HG02938 (cell line): ENCODE data around the gene NBPF14.
A peak's percentile ranks its signal among the peaks of the same experiment; 100 is the strongest.
"Not testable (repeated sequence)": the region's sequence is repeated elsewhere in the genome, so short reads cannot be mapped to it uniquely, and the experiment has no call there.

Experiments used
- ATAC-seq: cut with Tn5 transposase; IDR thresholded peaks from one replicate; pipeline ENCODE4 v1.9.1; 2021; ENCODE audit warnings: mild to moderate bottlenecking, moderate library complexity; ENCODE audit not compliant: unreplicated experiment

The NBPF14 gene

GRCh38 chr1:148595911-148596310 is at the start of gene NBPF14:
Gene NBPF14 (minus strand): TSS chr1:148596011. CDS start chr1:148595717, 294 bp downstream.
- ATAC-seq: not testable (repeated sequence)

DNA sequence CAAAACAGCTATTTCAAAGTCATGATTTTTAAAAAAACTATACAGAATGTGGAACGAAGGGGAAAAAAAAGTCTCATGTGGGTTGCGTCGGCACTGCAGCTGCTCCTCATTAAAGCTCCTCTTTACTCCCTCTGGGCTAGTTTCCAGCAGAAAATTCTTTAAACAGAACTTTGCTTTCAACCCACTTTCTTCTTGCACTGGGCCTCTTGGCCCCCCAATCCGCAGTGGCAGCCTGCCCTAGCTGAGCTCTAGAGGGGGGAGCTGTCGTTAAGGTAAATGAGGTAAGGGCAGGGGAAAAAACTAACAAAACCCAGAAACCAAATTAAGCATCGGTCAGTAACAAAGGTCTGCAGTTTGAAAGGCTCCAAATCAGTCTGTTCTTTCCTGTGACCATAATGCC is 29.6 kb upstream of the NBPF14 start:
- not testable (repeated sequence) for ATAC-seq

GRCh38 chr1:148618216-148618615 is 22.4 kb upstream of the NBPF14 start:
- not testable (repeated sequence) for ATAC-seq

DNA sequence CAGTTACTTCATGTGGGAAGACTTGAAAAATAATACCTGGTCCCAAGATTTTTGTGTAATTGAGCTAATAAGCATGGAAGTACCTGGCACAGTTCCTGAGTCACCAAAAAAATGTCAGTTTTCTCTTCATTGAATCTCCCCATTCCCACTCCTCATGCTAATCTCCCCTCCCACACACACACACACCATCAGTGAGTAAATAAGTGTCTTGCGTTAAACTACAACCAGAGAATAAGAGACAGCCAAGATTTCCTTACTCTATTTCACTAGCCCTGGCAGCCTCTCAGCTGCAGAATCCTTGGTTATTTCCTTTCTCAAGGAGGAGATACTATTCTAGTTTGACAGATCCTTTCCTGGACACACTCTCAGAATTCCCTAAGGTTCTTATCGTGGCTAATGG is 9.5 kb upstream of the NBPF14 start:
- not testable (repeated sequence) for ATAC-seq

- not testable (repeated sequence) for ATAC-seq
These were observed 451 bp downstream of the NBPF14 start for GRCh38 chr1:148595360-148595759.

- ATAC-seq: not testable (repeated sequence)
These were observed 4.7 kb downstream of the NBPF14 start for GRCh38 chr1:148591098-148591497.

DNA sequence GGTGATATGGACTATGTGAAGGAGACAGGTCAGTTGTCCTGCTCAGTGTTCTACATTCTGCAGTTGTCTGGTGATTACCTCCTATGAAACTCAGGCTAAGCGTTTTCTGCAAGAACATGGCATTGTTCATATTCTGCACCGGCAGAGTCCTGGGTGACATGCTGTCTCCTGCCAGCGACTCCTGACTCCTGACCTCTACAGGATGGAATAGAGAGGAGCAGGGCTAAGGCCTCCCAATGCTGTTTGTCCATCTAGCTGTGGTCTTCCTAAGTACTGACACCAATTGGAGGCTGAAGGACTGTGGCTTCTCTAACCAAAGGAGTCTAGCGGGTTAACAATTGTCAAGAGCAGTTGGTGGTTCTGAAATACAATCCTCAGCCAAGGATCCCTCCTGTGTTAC is 63.7 kb downstream of the NBPF14 start:
- ATAC-seq: not testable (repeated sequence)

- not testable (repeated sequence) for ATAC-seq
These were observed 66.7 kb downstream of the NBPF14 start for GRCh38 chr1:148529101-148529567.

DNA sequence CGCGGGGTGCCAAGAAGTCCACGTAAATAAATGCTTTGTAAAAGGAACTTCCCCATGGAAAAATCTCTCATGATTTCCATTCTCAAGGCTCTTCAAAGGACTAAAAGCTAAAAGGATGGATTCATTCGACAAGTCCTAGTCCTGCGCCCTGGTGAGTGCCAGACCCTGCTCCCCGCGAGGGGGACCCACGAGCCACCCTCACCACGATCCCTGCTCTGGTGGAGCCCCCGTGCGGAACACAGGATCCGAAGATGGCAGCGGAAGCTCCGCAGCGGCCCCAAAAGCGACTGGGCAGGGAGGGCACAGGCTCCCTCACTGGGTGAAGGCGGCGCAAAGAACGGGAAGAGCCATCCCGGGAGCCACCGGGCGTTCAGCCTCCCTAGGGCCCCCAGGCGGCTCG is 67.2 kb downstream of the NBPF14 start:
- ATAC-seq: not testable (repeated sequence)

GRCh38 chr1:148526587-148526986 is 69.2 kb downstream of the NBPF14 start:
- ATAC-seq: not testable (repeated sequence)

- ATAC-seq: peak; percentile 5
These were observed 72.3 kb downstream of the NBPF14 start for GRCh38 chr1:148523205-148524144.

GRCh38 chr1:148522561-148523204 is 73.1 kb downstream of the NBPF14 start:
- peak; percentile 71 for ATAC-seq

DNA sequence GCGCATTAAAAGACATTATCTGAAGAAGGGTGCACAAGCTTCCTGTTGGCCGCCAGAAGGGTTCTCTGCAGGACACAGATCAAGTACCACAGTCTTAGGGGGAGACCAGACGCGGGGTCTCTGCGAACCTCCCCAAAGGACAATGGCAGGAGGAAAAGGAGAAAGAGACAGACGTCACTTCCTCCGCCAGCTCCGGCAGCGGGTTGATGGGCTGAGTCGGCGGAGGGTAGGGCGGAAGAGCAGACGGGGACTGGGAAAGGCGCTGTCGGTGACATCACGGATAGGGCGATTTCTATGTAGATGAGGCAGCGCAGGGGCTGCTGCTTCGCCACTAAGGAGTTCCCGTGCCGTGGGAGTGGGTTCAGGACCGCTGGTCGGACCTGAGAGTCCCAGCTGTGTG is 73.7 kb downstream of the NBPF14 start:
- not testable (repeated sequence) for ATAC-seq

DNA sequence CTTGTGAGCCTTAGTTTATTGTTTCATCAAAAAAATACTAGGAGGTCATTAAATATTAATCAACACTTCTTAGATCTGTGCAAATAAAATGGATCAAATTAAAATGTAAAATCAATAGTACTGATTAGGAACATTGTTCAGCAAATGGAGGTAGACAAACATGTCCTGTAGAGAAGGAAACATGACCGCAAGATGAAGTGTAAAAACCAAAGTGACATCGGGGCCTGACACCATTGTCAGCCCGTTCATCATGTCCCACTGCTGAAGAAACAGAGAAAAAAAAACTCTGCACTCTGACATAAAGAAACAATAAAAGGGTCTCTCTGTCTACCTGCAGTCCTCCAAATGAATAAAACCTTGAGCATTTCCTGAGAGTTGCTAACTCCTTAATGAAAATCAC is 81.5 kb downstream of the NBPF14 start:
- not testable (repeated sequence) for ATAC-seq

- ATAC-seq: not testable (repeated sequence)
These were observed 83.1 kb downstream of the NBPF14 start for GRCh38 chr1:148512571-148513184.

- ATAC-seq: not testable (repeated sequence)
These were observed 101.9 kb downstream of the NBPF14 start for GRCh38 chr1:148493933-148494332.

- ATAC-seq: not testable (repeated sequence)
These were observed 112.8 kb downstream of the NBPF14 start, which contains the start of gene PPIAL4G for GRCh38 chr1:148483029-148483428. Gene PPIAL4G (minus strand): TSS chr1:148483302. CDS start chr1:148483252, 50 bp downstream.
